IPS-18c (cell line): Measurements from ENCODE around the gene CCDC117.
"Not testable (repeated sequence)": the region's sequence is repeated elsewhere in the genome, so short reads cannot be mapped to it uniquely, and the experiment has no call there.

ENCODE experiments used
- H3K4me3 ChIP-seq: 2 replicates; pipeline ENCODE4 v1.7.0; 2013; ENCODE audit warnings: low read depth, mild to moderate bottlenecking, low read length, moderate library complexity; ENCODE audit not compliant: insufficient read depth
- H3K9me3 ChIP-seq: one replicate; pipeline ENCODE4 v1.6.1; 2013; ENCODE audit warnings: mild to moderate bottlenecking, low read length, moderate library complexity; ENCODE audit not compliant: control insufficient read depth, insufficient read depth

CCDC117 gene

GRCh38 chr22:28817064-28817463 lies 44.6 kb downstream of the CCDC117 start:
- H3K4me3 ChIP-seq: no peak overlapping the region
- no peaks in the 10 kb centered on the region for H3K9me3 ChIP-seq

GRCh38 chr22:28817919-28818859 lies 45.7 kb downstream of the CCDC117 start:
- no peaks in the 10 kb centered on the region for H3K9me3 ChIP-seq
- no peak overlapping the region for H3K4me3 ChIP-seq

GRCh38 chr22:28819253-28820096 lies 47.0 kb downstream of the CCDC117 start:
- H3K4me3 ChIP-seq: no peak overlapping the region
- H3K9me3 ChIP-seq: no peaks in the 10 kb centered on the region

- Histone ChIP-seq H3K4me3 (no peak overlapping the region), H3K9me3 (no peaks in the 10 kb centered on the region)
Measured at GRCh38 chr22:28820885-28821284, 48.4 kb downstream of the CCDC117 start.

- H3K9me3 ChIP-seq: no peaks in the 10 kb centered on the region
- H3K4me3 ChIP-seq: no peak overlapping the region
Measured at GRCh38 chr22:28821452-28821851, 49.0 kb downstream of the CCDC117 start.

GRCh38 chr22:28822930-28823551 lies 50.5 kb downstream of the CCDC117 start:
- H3K4me3 ChIP-seq: no peak overlapping the region

GRCh38 chr22:28824455-28824854 lies 52.0 kb downstream of the CCDC117 start:
- not testable (repeated sequence) for H3K4me3 ChIP-seq, H3K9me3 ChIP-seq

More at GRCh38 chr22:28822930-28823551, 50.5 kb downstream of the CCDC117 start:
- H3K9me3 ChIP-seq: no peaks in the 10 kb centered on the region

GRCh38 chr22:28826430-28826829 lies 53.9 kb downstream of the CCDC117 start:
- not testable (repeated sequence) for H3K4me3 ChIP-seq, H3K9me3 ChIP-seq

- H3K9me3 ChIP-seq: no peaks in the 10 kb centered on the region
- H3K4me3 ChIP-seq: no peak overlapping the region
Measured at GRCh38 chr22:28826921-28827320, 54.4 kb downstream of the CCDC117 start.

GRCh38 chr22:28829358-28830181 lies 57.1 kb downstream of the CCDC117 start:
- H3K4me3 ChIP-seq: no peak overlapping the region
- H3K9me3 ChIP-seq: no peaks in the 10 kb centered on the region

GRCh38 chr22:28830441-28830840 lies 57.9 kb downstream of the CCDC117 start:
- no peak overlapping the region for H3K4me3 ChIP-seq
- no peaks in the 10 kb centered on the region for H3K9me3 ChIP-seq

GRCh38 chr22:28831140-28832072 lies 58.9 kb downstream of the CCDC117 start:
- H3K9me3 ChIP-seq: no peaks in the 10 kb centered on the region
- H3K4me3 ChIP-seq: no peak overlapping the region

GRCh38 chr22:28832731-28833130 lies 60.2 kb downstream of the CCDC117 start:
- H3K4me3 ChIP-seq: no peak overlapping the region
- no peaks in the 10 kb centered on the region for H3K9me3 ChIP-seq

- Histone ChIP-seq H3K4me3 (no peak overlapping the region), H3K9me3 (no peaks in the 10 kb centered on the region)
Measured at GRCh38 chr22:28833276-28833923, 60.9 kb downstream of the CCDC117 start.

- no peaks in the 10 kb centered on the region for H3K9me3 ChIP-seq
- H3K4me3 ChIP-seq: no peak overlapping the region
Measured at GRCh38 chr22:28835630-28836189, 63.2 kb downstream of the CCDC117 start.
